HG02759 (cell line): ENCODE data around the gene SYT14.
"Not testable (repeated sequence)": the region's sequence is repeated elsewhere in the genome, so short reads cannot be mapped to it uniquely, and the experiment has no call there.

Source experiments
- ATAC-seq: cut with Tn5 transposase; IDR thresholded peaks from one replicate; pipeline ENCODE4 v1.9.1; 2021; ENCODE audit warnings: mild to moderate bottlenecking, moderate library complexity; ENCODE audit not compliant: unreplicated experiment

The SYT14 gene

DNA sequence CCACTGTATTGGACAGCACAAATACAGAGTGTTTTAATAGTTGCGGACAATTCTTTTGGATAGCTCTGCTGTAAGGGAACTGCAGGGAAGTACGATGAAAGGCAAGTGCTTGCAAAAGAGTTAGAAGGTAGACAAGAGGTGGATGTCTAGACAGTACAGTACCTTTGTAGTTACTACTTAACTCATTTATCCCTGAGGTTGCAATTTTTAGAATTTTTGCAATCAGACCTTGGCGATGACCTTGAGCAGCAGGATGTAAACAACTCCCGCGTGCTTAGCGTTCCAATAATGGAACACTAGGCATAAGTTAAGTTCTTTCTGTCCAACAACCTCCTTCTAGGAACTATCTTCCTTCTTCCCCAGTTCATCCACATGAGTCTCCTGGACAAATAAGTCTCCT lies 1.9 kb upstream of the SYT14 start:
- no peak for ATAC-seq

- ATAC-seq = no peak
Measured at GRCh38 chr1:209945377-209945776, 7.4 kb downstream of the SYT14 start.

- no peak for ATAC-seq
Measured at GRCh38 chr1:209948155-209948554, 10.1 kb downstream of the SYT14 start.

GRCh38 chr1:209956116-209956515 lies 18.1 kb downstream of the SYT14 start:
- no peak for ATAC-seq

DNA sequence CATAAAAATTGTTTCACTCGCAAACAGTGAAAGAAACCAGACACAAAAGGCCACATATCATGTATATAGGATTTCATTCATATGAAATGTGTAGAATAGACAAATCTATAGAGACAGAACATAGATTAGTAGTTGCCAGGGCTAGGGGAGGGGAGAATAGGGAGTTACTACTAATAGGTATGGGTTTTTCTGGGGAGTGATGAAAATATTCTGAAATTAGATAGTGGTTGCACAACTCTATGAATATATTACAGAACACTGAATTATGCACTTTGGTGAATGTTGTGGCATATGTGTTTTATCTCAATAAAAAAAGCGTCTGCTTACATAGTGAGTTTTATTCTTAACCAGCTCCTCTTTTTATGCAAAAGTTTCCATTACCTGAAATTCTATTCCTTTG lies 21.6 kb downstream of the SYT14 start:
- ATAC-seq = no peak

DNA sequence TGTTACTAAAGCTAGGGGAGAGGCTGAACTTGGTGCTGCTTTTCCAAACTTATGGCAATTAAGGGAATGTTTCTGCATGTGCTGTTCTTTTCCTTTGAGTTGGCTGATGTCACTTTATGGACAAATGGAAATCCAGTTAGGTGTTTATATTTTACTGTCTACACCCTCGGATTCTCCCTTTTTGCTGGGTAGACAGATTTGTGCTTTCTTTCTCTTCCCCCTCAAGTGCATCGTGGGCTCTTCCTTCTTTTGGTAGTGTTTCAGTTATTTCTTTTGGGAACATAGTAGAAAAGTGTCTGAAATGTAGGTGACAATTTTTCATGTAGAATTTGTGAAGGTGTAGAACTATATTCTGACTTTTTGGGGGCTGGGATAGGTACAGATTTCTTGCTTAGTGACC lies 22.9 kb downstream of the SYT14 start:
- ATAC-seq = no peak

DNA sequence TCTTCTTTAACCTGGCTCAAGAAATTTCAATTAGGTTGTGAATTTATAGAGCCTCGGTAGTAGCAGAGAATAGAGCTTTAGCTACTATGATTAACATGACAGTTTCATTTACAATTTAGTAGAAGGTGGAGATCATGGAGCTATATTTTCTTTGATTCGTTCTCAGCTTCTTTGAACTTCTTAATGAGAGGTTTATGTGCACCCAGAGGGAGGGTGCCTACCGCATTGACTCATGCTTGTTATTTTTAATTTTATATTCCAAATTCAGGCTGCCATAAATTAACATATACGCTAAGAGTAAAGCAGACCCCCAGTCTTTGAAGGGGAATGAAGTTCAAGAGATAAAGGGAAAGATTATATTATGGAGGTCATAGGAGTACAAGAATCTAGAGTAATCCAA lies 24.4 kb downstream of the SYT14 start:
- ATAC-seq = no peak

- ATAC-seq = no peak
Measured at GRCh38 chr1:209962856-209963255, 24.8 kb downstream of the SYT14 start.

GRCh38 chr1:209965996-209966395 lies 28.0 kb downstream of the SYT14 start:
- no peak for ATAC-seq

GRCh38 chr1:209978721-209979120 lies 40.7 kb downstream of the SYT14 start:
- ATAC-seq = not testable (repeated sequence)

GRCh38 chr1:209983953-209984352 lies 45.9 kb downstream of the SYT14 start:
- no peak for ATAC-seq

DNA sequence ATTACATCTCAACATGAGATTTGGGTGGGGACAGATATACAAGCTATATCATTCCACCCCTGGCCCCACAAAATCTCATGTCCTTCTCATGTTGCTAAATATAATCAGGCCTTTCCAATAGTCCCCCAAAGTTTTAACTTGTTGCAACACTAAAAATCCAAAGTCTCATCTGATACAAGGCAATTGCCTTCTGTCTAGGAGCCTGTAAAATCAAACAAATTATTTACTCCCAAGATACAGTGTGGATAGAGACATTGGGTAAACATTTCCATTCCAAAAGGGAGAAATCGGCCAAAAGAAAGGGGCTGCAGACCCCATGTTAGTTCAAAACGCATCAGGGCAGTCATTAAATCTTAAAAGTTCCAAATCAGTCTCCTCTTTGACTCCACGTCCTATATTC lies 47.0 kb downstream of the SYT14 start:
- ATAC-seq = no peak

- ATAC-seq = no peak
Measured at GRCh38 chr1:209988706-209989105, 50.7 kb downstream of the SYT14 start.

- no peak for ATAC-seq
Measured at GRCh38 chr1:209989525-209989924, 51.5 kb downstream of the SYT14 start.

DNA sequence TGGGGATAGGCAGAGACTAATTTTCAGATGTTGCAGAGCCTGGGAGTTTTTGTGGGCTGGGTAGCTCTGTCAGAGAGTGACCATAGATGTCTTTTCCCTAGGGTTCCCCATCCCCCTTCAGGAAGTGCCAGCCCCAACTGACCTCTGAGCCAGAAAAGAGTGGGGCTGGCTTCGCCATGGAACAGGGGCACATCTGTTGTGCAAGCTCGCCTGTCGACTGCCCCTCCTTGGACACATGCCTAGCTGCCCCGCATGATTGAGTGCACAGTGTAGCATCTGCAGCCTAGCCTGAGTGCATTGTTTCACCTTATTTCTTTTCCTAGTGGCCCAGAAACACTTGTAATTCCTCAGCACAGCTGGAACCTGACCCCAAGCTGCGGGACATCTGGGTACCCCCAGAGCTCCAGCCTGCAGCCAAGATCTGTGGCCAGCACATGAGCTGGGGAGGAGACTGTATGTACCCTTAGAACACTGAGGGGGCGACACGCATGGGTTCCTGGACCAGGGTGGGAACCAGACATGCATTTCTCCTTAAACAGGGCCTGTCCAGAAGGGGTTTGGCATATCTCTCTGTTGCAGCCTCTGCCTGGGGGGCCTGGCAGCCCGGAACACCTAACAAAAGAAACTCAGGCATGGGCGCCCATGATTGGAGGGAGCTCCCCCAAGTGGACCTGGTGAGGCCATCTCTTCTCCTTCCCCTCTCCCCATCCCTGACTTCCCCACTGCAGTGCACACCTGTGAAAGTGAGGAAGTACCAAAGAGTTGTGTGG lies 55.2 kb downstream of the SYT14 start:
- ATAC-seq = no peak

DNA sequence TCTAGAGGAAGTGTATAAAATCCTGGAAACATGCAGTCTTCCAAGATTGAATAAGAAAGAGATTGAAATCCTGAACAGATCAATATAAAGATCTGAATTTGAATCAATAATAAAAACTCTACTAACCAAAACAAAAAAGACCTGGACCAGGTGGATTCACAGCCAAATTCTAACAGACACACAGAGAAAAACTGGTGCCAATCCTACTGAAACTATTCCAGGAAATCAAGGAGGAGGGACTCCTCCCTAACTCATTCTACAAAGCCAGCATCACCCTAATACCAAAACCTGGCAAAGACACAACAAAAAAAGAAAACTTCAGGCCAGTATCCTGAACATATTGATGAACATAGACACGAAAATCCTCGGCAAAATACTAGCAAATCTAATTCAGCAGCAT lies 58.3 kb downstream of the SYT14 start:
- ATAC-seq = no peak

DNA sequence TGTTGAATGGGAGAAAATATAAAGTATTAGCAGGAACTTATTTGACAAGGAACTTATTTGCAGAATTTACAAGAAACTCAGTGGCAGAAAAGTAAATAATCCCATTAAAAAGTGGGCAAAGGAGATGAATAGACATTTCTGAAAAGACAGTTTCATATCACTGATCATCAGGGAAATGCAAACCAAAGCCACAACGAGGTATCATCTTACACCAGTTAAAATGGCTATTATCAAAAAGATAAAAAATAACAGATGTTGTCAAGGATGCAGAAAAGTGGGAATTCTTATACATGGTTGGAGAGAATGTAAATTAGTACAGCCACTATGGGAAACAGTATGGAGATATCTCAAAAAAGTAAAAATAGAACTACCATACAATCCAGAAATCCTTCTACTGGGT lies 61.0 kb downstream of the SYT14 start:
- ATAC-seq = no peak

DNA sequence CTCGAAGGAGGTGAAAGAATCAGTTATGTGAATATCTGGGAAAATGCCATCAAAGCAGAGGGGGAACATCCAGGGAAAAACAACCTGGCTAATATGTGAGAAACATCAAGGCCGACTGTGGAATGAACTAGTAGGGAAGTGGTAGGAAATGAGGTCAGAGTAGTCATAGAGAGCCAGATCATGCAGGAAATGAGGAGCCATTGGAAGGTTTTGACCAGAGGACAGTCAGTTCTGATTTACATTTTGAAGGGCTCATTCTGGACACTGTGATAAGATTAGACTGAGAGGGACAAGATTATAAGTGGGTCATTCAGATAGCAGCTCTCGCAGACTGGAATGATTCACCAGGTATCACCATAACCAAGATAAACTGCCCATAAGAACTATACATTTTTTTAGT lies 63.7 kb downstream of the SYT14 start:
- no peak for ATAC-seq

GRCh38 chr1:210003501-210003900 lies 65.5 kb downstream of the SYT14 start:
- ATAC-seq = no peak

DNA sequence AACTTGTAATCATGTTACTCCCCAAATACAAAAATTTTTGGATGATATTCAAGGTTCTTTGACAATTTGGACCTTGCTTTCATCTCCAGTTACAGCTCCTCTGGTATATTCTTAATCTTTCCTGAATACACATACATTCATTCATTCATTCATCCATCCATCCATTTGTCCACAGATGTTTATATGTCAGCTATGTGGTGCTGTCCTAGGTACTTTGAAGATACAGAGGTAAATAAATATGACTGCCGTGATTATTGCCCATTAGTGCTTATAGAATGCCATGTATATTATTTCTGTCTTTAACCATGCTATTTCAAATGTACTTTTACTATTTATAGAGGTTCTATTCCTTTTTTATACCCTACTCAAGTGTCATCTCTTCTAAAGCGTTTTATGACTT lies 72.1 kb downstream of the SYT14 start:
- ATAC-seq = no peak

DNA sequence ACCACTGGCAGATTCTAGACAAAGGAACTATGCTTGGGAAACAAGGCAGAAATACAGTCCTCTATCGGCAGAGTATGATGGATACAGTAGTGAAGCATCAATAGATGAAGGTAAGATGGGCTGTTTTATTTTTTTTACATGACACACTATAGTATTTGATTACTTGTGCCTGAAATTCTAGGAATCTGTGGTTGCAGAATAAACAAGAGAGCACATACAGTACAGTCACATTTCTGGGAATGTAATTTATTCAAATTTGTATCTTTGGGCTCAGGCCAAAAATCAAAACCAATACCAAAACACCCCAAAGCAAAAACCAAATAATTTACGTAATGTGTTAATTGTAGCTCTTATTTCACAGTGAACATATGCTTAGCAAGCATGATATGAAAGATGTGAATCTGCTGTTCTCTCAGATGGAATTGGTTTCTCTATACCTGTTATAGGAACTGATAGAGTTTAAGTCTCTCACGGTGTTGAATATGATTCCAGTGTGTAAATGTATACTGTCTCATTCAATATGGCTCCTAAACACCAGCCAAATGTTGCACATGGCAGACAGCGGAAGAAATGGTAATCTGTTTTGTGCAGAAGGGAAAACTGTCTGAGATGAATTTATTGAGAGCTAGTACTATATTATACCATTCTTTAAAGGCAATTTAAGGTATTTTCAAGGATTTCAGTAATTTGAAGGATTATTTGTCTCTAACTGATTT lies 83.3 kb downstream of the SYT14 start:
- no peak for ATAC-seq

DNA sequence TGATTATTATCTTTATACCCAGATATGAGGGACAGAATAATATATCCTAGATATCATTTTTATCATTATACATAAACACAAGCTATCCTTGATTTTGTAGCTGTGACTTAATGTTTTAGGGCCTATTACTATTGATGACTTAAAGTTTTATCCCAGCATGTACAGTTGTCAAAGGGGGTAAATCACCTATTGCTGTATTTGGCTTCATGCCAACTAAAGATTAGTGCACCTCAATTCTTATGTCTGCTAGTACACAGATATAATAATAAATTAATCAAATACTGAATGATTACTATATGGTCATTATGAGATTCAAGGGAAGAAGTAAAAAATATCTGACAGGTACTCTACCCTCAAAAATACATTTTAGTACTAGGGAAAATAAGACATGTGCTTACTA lies 84.0 kb downstream of the SYT14 start:
- ATAC-seq = no peak

GRCh38 chr1:210024282-210024681 lies 86.3 kb downstream of the SYT14 start:
- ATAC-seq = no peak
